Mesenchymal stem cell (in vitro differentiated cells and primary cell): ENCODE results near the gene TADA3.

Experiments
- DNase-seq: peaks from one replicate; pipeline ENCODE4 v3.0.0-alpha.2; 2013
- H2AFZ ChIP-seq: one replicate; pipeline ENCODE4 v1.6.1; 2013; ENCODE audit warnings: low read depth, mild to moderate bottlenecking, control low read depth, inconsistent platforms, low read length, moderate library complexity
- H2AK5ac ChIP-seq: 2 replicates; pipeline ENCODE4 v1.6.1; 2013; ENCODE audit warnings: low read length, moderate library complexity, mild to moderate bottlenecking, inconsistent platforms; ENCODE audit not compliant: severe bottlenecking
- H2BK120ac ChIP-seq: one replicate; pipeline ENCODE4 v1.6.1; 2013; ENCODE audit warnings: low read depth, mild to moderate bottlenecking, inconsistent platforms, low read length, moderate library complexity
- H2BK12ac ChIP-seq, 2 experiments: one replicate each; pipeline ENCODE4 v1.6.1; 2013; ENCODE audit warnings: inconsistent platforms in 2 of 2, low read length in 2 of 2, mild to moderate bottlenecking in 2 of 2, moderate library complexity in 2 of 2, control low read depth in 1 of 2
- H2BK15ac ChIP-seq: one replicate; pipeline ENCODE4 v1.6.1; 2013; ENCODE audit warnings: mild to moderate bottlenecking, low read depth, inconsistent platforms; ENCODE audit not compliant: poor library complexity, severe bottlenecking
- H2BK5ac ChIP-seq: 2 replicates; pipeline ENCODE4 v1.6.1; 2013; ENCODE audit warnings: low read depth, mild to moderate bottlenecking, low read length, control low read depth, inconsistent platforms; ENCODE audit not compliant: poor library complexity, severe bottlenecking
- H3K14ac ChIP-seq, 2 experiments: one replicate each; pipeline ENCODE4 v1.6.1; 2013; ENCODE audit warnings: inconsistent platforms in 2 of 2, low read length in 2 of 2, control low read depth in 1 of 2, mild to moderate bottlenecking in 1 of 2, moderate library complexity in 1 of 2
- H3K18ac ChIP-seq, 2 experiments: one replicate each; pipeline ENCODE4 v1.6.1; 2013; ENCODE audit warnings: inconsistent platforms in 2 of 2, low read length in 2 of 2, control low read depth in 1 of 2, low read depth in 1 of 2, mild to moderate bottlenecking in 1 of 2
- H3K23ac ChIP-seq, 2 experiments: one replicate each; pipeline ENCODE4 v1.6.1; 2013; ENCODE audit warnings: inconsistent platforms in 2 of 2, low read length in 2 of 2, mild to moderate bottlenecking in 2 of 2, moderate library complexity in 2 of 2, control low read depth in 1 of 2
- H3K27ac ChIP-seq: 2 replicates; pipeline ENCODE4 v1.5.1; 2013; ENCODE audit warnings: mild to moderate bottlenecking, moderate library complexity, low read length, control low read depth, inconsistent platforms; ENCODE audit not compliant: poor library complexity, severe bottlenecking
- H3K27me3 ChIP-seq, 2 experiments: 2 replicates each; pipeline versions ENCODE4 v1.6.1 to v1.7.0; 2013; ENCODE audit warnings: low read length in 2 of 2, mild to moderate bottlenecking in 2 of 2, moderate library complexity in 2 of 2, control low read depth in 1 of 2, inconsistent platforms in 1 of 2; ENCODE audit not compliant: control insufficient read depth in 1 of 2, insufficient read depth in 1 of 2
- H3K36me3 ChIP-seq, 2 experiments: 2 replicates each; pipeline versions ENCODE4 v1.6.1 to v1.7.0; 2013; ENCODE audit warnings: low read length in 2 of 2, control low read depth in 1 of 2, inconsistent platforms in 1 of 2, low read depth in 1 of 2, mild to moderate bottlenecking in 1 of 2; ENCODE audit not compliant: insufficient read depth in 2 of 2, control insufficient read depth in 1 of 2
- H3K4ac ChIP-seq, 2 experiments: one replicate each; pipeline ENCODE4 v1.6.1; 2013; ENCODE audit warnings: inconsistent platforms in 2 of 2, low read length in 2 of 2, mild to moderate bottlenecking in 2 of 2, moderate library complexity in 2 of 2, control low read depth in 1 of 2, low read depth in 1 of 2
- H3K4me1 ChIP-seq: 2 replicates; pipeline ENCODE4 v1.6.1; 2013; ENCODE audit warnings: low read depth, low read length, control low read depth; ENCODE audit not compliant: control insufficient read depth, insufficient read depth
- H3K4me2 ChIP-seq: 2 replicates; pipeline ENCODE4 v1.6.1; 2013; ENCODE audit warnings: low read length, mild to moderate bottlenecking, inconsistent platforms; ENCODE audit not compliant: poor library complexity, severe bottlenecking
- H3K4me3 ChIP-seq, 2 experiments: 2 replicates each; pipeline versions ENCODE4 v1.5.1 to v1.7.0; 2013; ENCODE audit warnings: low read length in 2 of 2, mild to moderate bottlenecking in 2 of 2, control low read depth in 1 of 2, low read depth in 1 of 2; ENCODE audit not compliant: insufficient read depth in 1 of 2
- H3K79me1 ChIP-seq: replicated peaks from 2 replicates; pipeline ENCODE4 v1.6.1; 2013; ENCODE audit warnings: mild to moderate bottlenecking, control low read depth, low read length, inconsistent platforms; ENCODE audit not compliant: poor library complexity, severe bottlenecking
- H3K9ac ChIP-seq: 2 replicates; pipeline ENCODE4 v1.7.0; 2013; ENCODE audit warnings: mild to moderate bottlenecking, low read length, moderate library complexity
- H3K9me3 ChIP-seq: 2 replicates; pipeline ENCODE4 v1.7.0; 2013; ENCODE audit warnings: mild to moderate bottlenecking, low read length; ENCODE audit not compliant: control insufficient read depth
- H4K8ac ChIP-seq: one replicate; pipeline ENCODE4 v1.6.1; 2013; ENCODE audit warnings: inconsistent platforms, mild to moderate bottlenecking, low read length, moderate library complexity
- H4K91ac ChIP-seq: one replicate; pipeline ENCODE4 v1.6.1; 2013; ENCODE audit warnings: mild to moderate bottlenecking, low read length, inconsistent platforms
- WGBS: methylation state at CpG from one replicate; pipeline ENCODE4 v1.1.7; 2013; ENCODE audit warnings: mixed read lengths; 5-methylcytosine and 5-hydroxymethylcytosine counted together

TADA3 gene

DNA sequence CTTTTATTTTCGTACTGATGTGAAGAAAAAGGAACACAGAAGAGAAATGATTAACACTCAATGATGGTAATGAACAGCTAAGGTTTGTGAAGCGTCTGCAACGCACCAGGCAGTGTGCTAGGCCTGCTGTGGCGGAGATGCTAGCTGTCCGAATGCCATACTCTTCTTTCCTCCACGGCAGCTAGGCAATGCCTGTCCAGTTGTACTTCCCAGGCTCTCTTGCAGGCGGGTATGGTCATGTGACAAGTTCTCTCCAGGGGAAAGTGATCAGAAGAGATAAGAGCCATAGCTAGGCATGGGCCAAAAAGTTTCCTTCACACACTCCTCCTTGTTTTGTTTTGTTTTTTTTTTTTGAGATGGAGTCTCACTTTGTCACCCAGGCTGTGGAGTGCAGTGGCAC, 6.7 kb downstream of the TADA3 start:
- Histone ChIP-seq H3K9me3 (no peaks in the 10 kb centered on the region), H2BK5ac (no peak overlapping the region), H2BK120ac (no peak overlapping the region), H3K27ac (no peak overlapping the region), H2AK5ac (no peak overlapping the region), H2BK12ac (no peak overlapping the region), H3K4me1 (no peaks in the 10 kb centered on the region), H3K18ac (no peak overlapping the region), H3K14ac (no peak overlapping the region), H3K9ac (no peak overlapping the region), H3K4me3 (no peak overlapping the region), H2AFZ (no peak overlapping the region), H3K79me1 (peaks cover 19% of the 10 kb centered on the region), H3K27me3 (no peaks in the 10 kb centered on the region), H3K4me2 (no peak overlapping the region), H4K8ac (no peak overlapping the region), H3K36me3 (peaks cover 50 to 84% of the 10 kb centered on the region in 2 experiments), H2BK15ac (no peak overlapping the region), H4K91ac (no peak overlapping the region), H3K23ac (no peak overlapping the region), H3K4ac (no peak overlapping the region)
- 95% methylated on average over 6 of the region's 7 CpGs for WGBS
- no peak for DNase-seq

DNA sequence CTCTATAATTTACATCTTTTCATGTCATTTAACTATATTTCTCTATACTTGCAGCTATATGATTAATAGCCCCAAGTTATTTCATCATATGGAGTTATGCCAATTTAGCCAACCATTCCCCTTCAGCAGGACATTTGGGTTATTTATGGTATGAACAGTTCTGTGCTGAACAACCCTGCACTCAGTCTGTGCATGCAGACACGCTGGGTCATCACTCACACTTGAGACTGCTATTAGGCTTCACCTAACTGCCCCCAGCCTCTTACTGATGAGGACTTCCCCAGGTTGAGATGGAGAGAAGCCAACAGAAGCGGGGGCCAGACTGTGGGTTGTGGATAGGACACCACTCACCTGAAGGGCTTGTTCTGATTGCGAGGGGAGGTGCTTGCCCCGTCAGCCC, 7.3 kb downstream of the TADA3 start:
- Histone ChIP-seq H2BK120ac (no peak overlapping the region), H3K27me3 (no peaks in the 10 kb centered on the region), H4K8ac (no peak overlapping the region), H4K91ac (no peak overlapping the region), H2AK5ac (no peak overlapping the region), H3K18ac (no peak overlapping the region), H3K27ac (no peak overlapping the region), H3K4me3 (no peak overlapping the region), H2BK5ac (no peak overlapping the region), H2BK15ac (no peak overlapping the region), H3K23ac (no peak overlapping the region), H2AFZ (no peak overlapping the region), H3K79me1 (peaks cover 14% of the 10 kb centered on the region), H3K14ac (no peak overlapping the region), H3K36me3 (peaks cover 56 to 84% of the 10 kb centered on the region in 2 experiments), H3K9ac (no peak overlapping the region), H3K9me3 (no peaks in the 10 kb centered on the region), H3K4ac (no peak overlapping the region), H2BK12ac (no peak overlapping the region), H3K4me2 (no peak overlapping the region), H3K4me1 (peaks cover 2% of the 10 kb centered on the region)
- no peak for DNase-seq
- WGBS = 96% methylated on average over 3 of the region's 4 CpGs

DNA sequence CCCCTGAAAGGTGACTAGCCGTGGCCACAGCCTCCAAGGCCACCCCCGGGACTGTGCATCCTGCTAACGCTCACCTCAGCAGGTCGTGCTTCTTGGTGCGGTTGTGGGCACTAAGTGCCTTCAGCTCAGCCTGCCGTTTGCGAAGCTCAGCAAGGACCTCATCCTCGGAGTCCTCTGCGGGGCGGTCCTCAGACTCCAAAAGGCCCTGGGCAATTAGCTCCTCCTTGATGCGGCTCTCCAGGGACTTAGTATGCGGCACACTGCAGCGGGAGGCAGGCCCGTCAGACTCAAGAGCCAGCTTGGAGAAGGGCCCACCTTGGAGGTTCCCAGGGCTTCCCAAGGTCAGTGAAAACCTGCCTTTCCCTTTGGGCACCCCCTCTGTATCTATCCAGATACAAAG, 8.3 kb downstream of the TADA3 start:
- peaks cover 57 to 79% of the 10 kb centered on the region in 2 experiments for H3K36me3 ChIP-seq
- no peak overlapping the region for H2AFZ ChIP-seq
- no peak for DNase-seq
- no peak overlapping the region for H4K91ac ChIP-seq
- no peak overlapping the region for H4K8ac ChIP-seq
- H3K27me3 ChIP-seq = no peaks in the 10 kb centered on the region
- H3K9me3 ChIP-seq = no peaks in the 10 kb centered on the region
- H2BK15ac ChIP-seq = no peak overlapping the region
- H3K4ac ChIP-seq = no peak overlapping the region
- no peak overlapping the region for H2BK120ac ChIP-seq
- H3K18ac ChIP-seq = no peak overlapping the region
- H3K79me1 ChIP-seq = peaks cover 10% of the 10 kb centered on the region
- H3K14ac ChIP-seq = no peak overlapping the region
- no peak overlapping the region for H3K4me2 ChIP-seq
- no peak overlapping the region for H3K23ac ChIP-seq
- no peak overlapping the region for H3K4me3 ChIP-seq
- no peak overlapping the region for H3K9ac ChIP-seq
- no peak overlapping the region for H3K27ac ChIP-seq
- no peak overlapping the region for H2BK12ac ChIP-seq
- no peak overlapping the region for H2BK5ac ChIP-seq
- H2AK5ac ChIP-seq = no peak overlapping the region
- 98% methylated on average over 14 of the region's 14 CpGs for WGBS
- peaks cover 2% of the 10 kb centered on the region for H3K4me1 ChIP-seq

DNA sequence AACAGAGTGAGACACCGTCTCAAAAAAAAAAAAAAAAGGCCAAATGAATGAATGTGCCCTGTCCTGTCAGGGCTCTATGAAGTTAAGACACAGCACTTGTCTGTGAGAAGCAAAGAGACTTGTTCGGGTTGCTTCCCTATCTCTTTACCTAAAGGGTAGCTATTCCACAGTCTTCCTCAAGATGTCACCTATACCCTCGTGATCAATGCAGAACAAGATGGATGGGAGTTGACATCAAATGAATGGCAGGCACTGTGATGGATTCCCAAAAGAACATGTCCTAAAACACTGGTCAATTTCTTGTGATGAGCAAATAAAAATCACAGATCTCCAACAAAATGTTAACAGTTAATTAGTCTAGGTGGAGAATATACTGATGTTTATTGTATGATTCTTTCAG, 9.5 kb downstream of the TADA3 start:
- Histone ChIP-seq H4K8ac (no peak overlapping the region), H3K14ac (no peak overlapping the region), H3K27me3 (no peaks in the 10 kb centered on the region), H2BK120ac (no peak overlapping the region), H3K4me3 (no peak overlapping the region), H2BK5ac (no peak overlapping the region), H3K79me1 (peaks cover 9% of the 10 kb centered on the region), H2AK5ac (no peak overlapping the region), H3K4me1 (peaks cover 2% of the 10 kb centered on the region), H3K23ac (no peak overlapping the region), H3K4me2 (no peak overlapping the region), H3K9ac (no peak overlapping the region), H2BK12ac (no peak overlapping the region), H3K9me3 (no peaks in the 10 kb centered on the region), H4K91ac (no peak overlapping the region), H3K4ac (no peak overlapping the region), H2BK15ac (no peak overlapping the region), H3K18ac (no peak overlapping the region), H3K27ac (no peak overlapping the region), H2AFZ (no peak overlapping the region), H3K36me3 (peaks cover 52 to 76% of the 10 kb centered on the region in 2 experiments)
- DNase-seq = no peak
- 100% methylated on average over 2 of the region's 3 CpGs for WGBS
